Activated T-cell treated with anti-CD3 and anti-CD28 coated beads, Interleukin-2, amount 50 U/mL, for 72 hours (primary cell): ENCODE measurements around the gene CYP27B1. TPM values are rescaled to one million over a fixed set of nuclear protein-coding genes. Genes with fewer than 3 reads are reported as not detected.
A peak's percentile ranks its signal among the peaks of the same experiment; 100 is the strongest.
"Not testable (repeated sequence)": the region's sequence is repeated elsewhere in the genome, so short reads cannot be mapped to it uniquely, and the experiment has no call there.

Source experiments
- ATAC-seq, 2 donors: fragments of 150-1000 bp; cut with Tn5 transposase; replicated peaks in 1 of 2; 2 replicates each; pipeline ENCODE4 v1.10.0; 2021; ENCODE audit warnings: moderate library complexity in 2 of 2, mild to moderate bottlenecking in 1 of 2
- DNase-seq, 2 donors: peaks; one replicate each; pipeline ENCODE4 v3.0.0; 2021 to 2022; ENCODE audit warnings: mixed read lengths in 1 of 2
- H3K27ac Mint-ChIP-seq: one replicate; pipeline ENCODE4 v1.8.0; 2022; ENCODE audit warnings: mild to moderate bottlenecking, moderate library complexity, mixed read lengths
- H3K27me3 Mint-ChIP-seq: one replicate; pipeline ENCODE4 v1.8.0; 2022; ENCODE audit warnings: low read depth, mixed read lengths
- H3K36me3 Mint-ChIP-seq, 2 donors: one replicate each; pipeline ENCODE4 v1.8.0; 2022; ENCODE audit warnings: mixed read lengths in 2 of 2, mild to moderate bottlenecking in 1 of 2; ENCODE audit not compliant: insufficient read depth in 2 of 2
- H3K4me1 Mint-ChIP-seq: one replicate; pipeline ENCODE4 v1.8.0; 2022; ENCODE audit warnings: low read depth, mixed read lengths
- H3K4me3 Mint-ChIP-seq, 2 donors: one replicate each; pipeline ENCODE4 v1.8.0; 2022; ENCODE audit warnings: mild to moderate bottlenecking in 2 of 2, mixed read lengths in 2 of 2, moderate library complexity in 2 of 2
- H3K9me3 Mint-ChIP-seq, 2 donors: one replicate each; pipeline ENCODE4 v1.8.0; 2022; ENCODE audit warnings: mixed read lengths in 2 of 2
- total RNA-seq, 2 donors: library from RNA; stranded (reverse); gene quantifications; one replicate each; pipeline ENCODE4 v1.2.3, GENCODE V29; 2022

Gene CYP27B1
- total RNA-seq, 2 donors from 2014 or later: 11.1 to 14.7 TPM

- ATAC-seq, H3K4me3 Mint-ChIP-seq, H3K4me1 Mint-ChIP-seq, H3K9me3 Mint-ChIP-seq, H3K27me3 Mint-ChIP-seq, DNase-seq: not testable (repeated sequence)
- Mint-ChIP-seq H3K27ac (peak overlapping the region; percentile 3), H3K36me3 (peaks cover 7 to 21% of the 10 kb centered on the region in 2 donors)
Measured at GRCh38 chr12:57721846-57722608, 44.9 kb downstream of the CYP27B1 start.

- H3K4me1 Mint-ChIP-seq: no peaks in the 10 kb centered on the region
- H3K36me3 Mint-ChIP-seq: peaks cover 4 to 17% of the 10 kb centered on the region in 2 donors
- ATAC-seq: no peak
- DNase-seq: no peak
- no peak overlapping the region for H3K27ac Mint-ChIP-seq
- H3K4me3 Mint-ChIP-seq: no peak overlapping the region
- no peaks in the 10 kb centered on the region for H3K27me3 Mint-ChIP-seq
- no peaks in the 10 kb centered on the region for H3K9me3 Mint-ChIP-seq
Measured at GRCh38 chr12:57720606-57721595, 46.0 kb downstream of the CYP27B1 start.

- ATAC-seq (no peak), DNase-seq (no peak)
- Mint-ChIP-seq H3K4me1 (no peaks in the 10 kb centered on the region), H3K27ac (no peak overlapping the region), H3K27me3 (no peaks in the 10 kb centered on the region), H3K36me3 (peaks cover 4 to 17% of the 10 kb centered on the region in 2 donors), H3K9me3 (no peaks in the 10 kb centered on the region), H3K4me3 (no peak overlapping the region)
Measured at GRCh38 chr12:57719777-57720605, 46.9 kb downstream of the CYP27B1 start.

- no peaks in the 10 kb centered on the region for H3K9me3 Mint-ChIP-seq
- H3K27ac Mint-ChIP-seq: no peak overlapping the region
- DNase-seq (no peak), ATAC-seq (peak in 1 of 2 donors; percentile 9)
- H3K27me3 Mint-ChIP-seq: no peaks in the 10 kb centered on the region
- H3K4me1 Mint-ChIP-seq: no peaks in the 10 kb centered on the region
- H3K4me3 Mint-ChIP-seq: no peak overlapping the region
- H3K36me3 Mint-ChIP-seq: peaks cover 4 to 12% of the 10 kb centered on the region in 2 donors
Measured at GRCh38 chr12:57718641-57719528, 48.0 kb downstream of the CYP27B1 start.

- Mint-ChIP-seq H3K27ac (no peak overlapping the region), H3K4me1 (no peaks in the 10 kb centered on the region), H3K36me3 (peaks cover 4 to 12% of the 10 kb centered on the region in 2 donors), H3K9me3 (no peaks in the 10 kb centered on the region), H3K4me3 (no peak overlapping the region), H3K27me3 (no peaks in the 10 kb centered on the region)
- ATAC-seq (no peak), DNase-seq (no peak)
Measured at GRCh38 chr12:57717846-57718640, 48.8 kb downstream of the CYP27B1 start.

- no peak for ATAC-seq
- Mint-ChIP-seq H3K36me3 (peaks cover 4 to 14% of the 10 kb centered on the region in 2 donors), H3K27me3 (no peaks in the 10 kb centered on the region)
Measured at GRCh38 chr12:57717131-57717530, 49.7 kb downstream of the CYP27B1 start.

GRCh38 chr12:57716305-57716704 is 50.6 kb downstream of the CYP27B1 start:
- H3K27me3 Mint-ChIP-seq: no peaks in the 10 kb centered on the region
- no peak for DNase-seq
- H3K4me1 Mint-ChIP-seq: no peaks in the 10 kb centered on the region
- no peak overlapping the region for H3K27ac Mint-ChIP-seq
- H3K4me3 Mint-ChIP-seq: no peak overlapping the region
- H3K9me3 Mint-ChIP-seq: no peaks in the 10 kb centered on the region
- no peak for ATAC-seq
- H3K36me3 Mint-ChIP-seq: peaks cover 4 to 15% of the 10 kb centered on the region in 2 donors

More at GRCh38 chr12:57717131-57717530, 49.7 kb downstream of the CYP27B1 start:
- H3K4me3 Mint-ChIP-seq: no peak overlapping the region
- no peaks in the 10 kb centered on the region for H3K9me3 Mint-ChIP-seq
- DNase-seq: no peak
- no peak overlapping the region for H3K27ac Mint-ChIP-seq
- H3K4me1 Mint-ChIP-seq: no peaks in the 10 kb centered on the region

GRCh38 chr12:57715786-57716185 is 51.1 kb downstream of the CYP27B1 start:
- Mint-ChIP-seq H3K36me3 (peaks cover 4 to 15% of the 10 kb centered on the region in 2 donors), H3K27ac (no peak overlapping the region), H3K4me1 (no peaks in the 10 kb centered on the region), H3K4me3 (no peak overlapping the region), H3K27me3 (no peaks in the 10 kb centered on the region), H3K9me3 (no peaks in the 10 kb centered on the region)
- DNase-seq: no peak
- ATAC-seq: no peak

GRCh38 chr12:57715036-57715748 is 51.7 kb downstream of the CYP27B1 start:
- not testable (repeated sequence) for DNase-seq, H3K4me3 Mint-ChIP-seq, H3K27ac Mint-ChIP-seq, ATAC-seq, H3K4me1 Mint-ChIP-seq, H3K27me3 Mint-ChIP-seq, H3K9me3 Mint-ChIP-seq
- peaks cover 4 to 15% of the 10 kb centered on the region in 2 donors for H3K36me3 Mint-ChIP-seq

GRCh38 chr12:57713209-57713608 is 53.7 kb downstream of the CYP27B1 start:
- Mint-ChIP-seq H3K4me1 (no peaks in the 10 kb centered on the region), H3K4me3 (no peak overlapping the region), H3K27me3 (no peaks in the 10 kb centered on the region), H3K27ac (no peak overlapping the region), H3K36me3 (peaks cover 3 to 9% of the 10 kb centered on the region in 2 donors), H3K9me3 (no peaks in the 10 kb centered on the region)
- DNase-seq (no peak), ATAC-seq (no peak)

- Mint-ChIP-seq H3K36me3 (peaks cover 0 to 5% of the 10 kb centered on the region in 2 donors), H3K27ac (no peak overlapping the region), H3K9me3 (no peaks in the 10 kb centered on the region), H3K4me1 (no peaks in the 10 kb centered on the region), H3K27me3 (no peaks in the 10 kb centered on the region), H3K4me3 (no peak overlapping the region)
- no peak for DNase-seq
- no peak for ATAC-seq
Measured at GRCh38 chr12:57712701-57713100, 54.2 kb downstream of the CYP27B1 start.
